A673 (cell line): ENCODE results near the gene FAM118B. TPM values are rescaled to one million over a fixed set of nuclear protein-coding genes. Genes with fewer than 3 reads are reported as not detected.

Experiments used
- BruUV-seq: library from RNA; stranded (reverse); fragments of 400-500 nt; replicated peaks from 2 replicates; lab custom pipeline; 2021; lab: Mats Ljungman, UMichigan
- CTCF ChIA-PET: fragments of 300-600 bp; sonication (Branson Sonifier 250); formaldehyde crosslinking; loops from one replicate; lab custom pipeline; 2022; ENCODE audit warnings: antibody characterized with exemption; lab: Charles Lee
- POLR2A ChIA-PET: fragments of 300-600 bp; sonication (Branson Sonifier 250); formaldehyde crosslinking; loops from one replicate; lab custom pipeline; 2022; ENCODE audit warnings: antibody characterized with exemption; ENCODE audit not compliant: low non-redundant PET; lab: Charles Lee
- DNase-seq: peaks from one replicate; pipeline ENCODE4 v3.0.0-alpha.2; 2015; ENCODE audit warnings: low spot score
- H3K27ac ChIP-seq: fragments of 200-600 bp; sonication (generic); 2 replicates; pipeline ENCODE4 v1.5.1; 2016; ENCODE audit warnings: mixed run types, low read depth, mild to moderate bottlenecking, mixed read lengths, antibody characterized with exemption, low read length; ENCODE audit not compliant: poor library complexity, severe bottlenecking
- H3K27me3 ChIP-seq: fragments of 200-600 bp; sonication (generic); replicated peaks from 2 replicates; pipeline ENCODE4 v1.6.1; 2017; ENCODE audit warnings: mixed run types, low read depth, mild to moderate bottlenecking, mixed read lengths, antibody characterized with exemption, low read length; ENCODE audit not compliant: insufficient read depth, poor library complexity
- H3K36me3 ChIP-seq: fragments of 200-600 bp; sonication (generic); 2 replicates; pipeline ENCODE4 v1.6.1; 2016; ENCODE audit warnings: mixed run types, mild to moderate bottlenecking, mixed read lengths, antibody characterized with exemption, low read length; ENCODE audit not compliant: insufficient read depth, poor library complexity, severe bottlenecking
- H3K4me1 ChIP-seq: fragments of 200-600 bp; sonication (generic); 2 replicates; pipeline ENCODE4 v1.6.1; 2017; ENCODE audit warnings: mixed run types, mild to moderate bottlenecking, mixed read lengths, antibody characterized with exemption, low read length; ENCODE audit not compliant: insufficient read depth, poor library complexity, severe bottlenecking
- H3K4me3 ChIP-seq: fragments of 200-600 bp; sonication (generic); 2 replicates; pipeline ENCODE4 v1.5.1; 2016; ENCODE audit warnings: low read depth, mixed run types, mild to moderate bottlenecking, mixed read lengths, low read length; ENCODE audit not compliant: poor library complexity, severe bottlenecking
- H3K9me3 ChIP-seq: fragments of 200-600 bp; sonication (generic); 2 replicates; pipeline ENCODE4 v1.6.1; 2016; ENCODE audit warnings: mixed run types, low read depth, mild to moderate bottlenecking, mixed read lengths, antibody characterized with exemption, low read length; ENCODE audit not compliant: poor library complexity, severe bottlenecking
- CTCF ChIP-seq: fragments of 300-800, 200-600 bp; sonication (generic); conservative IDR thresholded peaks from 2 replicates; pipeline ENCODE4 v1.5.1; 2017; ENCODE audit warnings: low read depth, mild to moderate bottlenecking, antibody characterized with exemption, low read length, moderate library complexity, mixed read lengths
- EZH2 ChIP-seq: fragments of 200-600 bp; sonication (generic); IDR thresholded peaks from 2 replicates; pipeline ENCODE4 v1.6.1; 2017; ENCODE audit warnings: borderline replicate concordance, low read depth, mild to moderate bottlenecking, mixed read lengths, antibody characterized with exemption, low read length; ENCODE audit not compliant: poor library complexity, severe bottlenecking
- intact Hi-C: fragments of 100-400 bp; cut with micrococcal nuclease; formaldehyde crosslinking; loops from one replicate; pipeline ENCODE4 v1.10.0; 2022; ENCODE audit not compliant: unreplicated experiment
- total RNA-seq: library from RNA; stranded (reverse); gene quantifications from 2 replicates; pipeline ENCODE4 v1.2.3, GENCODE V29; 2021

FAM118B gene
- total RNA-seq, 1 experiment from 2014 or later, result 34.8 TPM

GRCh38 chr11:126262216-126262615 lies 50.6 kb downstream of the FAM118B start:
- CTCF ChIA-PET, result no interaction called here
- intact Hi-C loops, result no loop called here
- no peak for DNase-seq
- Histone ChIP-seq H3K27me3 (no peaks in the 10 kb centered on the region), H3K4me3 (no peak overlapping the region), H3K36me3 (peaks cover 65% of the 10 kb centered on the region), H3K27ac (no peak overlapping the region), H3K9me3 (no peaks in the 10 kb centered on the region), H3K4me1 (no peaks in the 10 kb centered on the region)
- TF ChIP-seq EZH2, result no peak
- no peak for TF ChIP-seq CTCF
- POLR2A ChIA-PET, result no interaction called here
- BruUV-seq, result no TSS peak

GRCh38 chr11:126263489-126263888 lies 51.9 kb downstream of the FAM118B start:
- ChIA-PET CTCF (no interaction called here), POLR2A (no interaction called here)
- TF ChIP-seq EZH2, result no peak
- TF ChIP-seq CTCF, result no peak
- Histone ChIP-seq H3K27me3 (no peaks in the 10 kb centered on the region), H3K27ac (no peak overlapping the region), H3K4me3 (no peak overlapping the region), H3K9me3 (no peaks in the 10 kb centered on the region), H3K36me3 (peaks cover 67% of the 10 kb centered on the region), H3K4me1 (peaks cover 6% of the 10 kb centered on the region)
- DNase-seq, result no peak
- intact Hi-C loops, result no loop called here
- no TSS peak for BruUV-seq

GRCh38 chr11:126265811-126266210 lies 54.2 kb downstream of the FAM118B start:
- H3K4me1 ChIP-seq, result peaks cover 11% of the 10 kb centered on the region
- CTCF ChIA-PET, result no interaction called here
- POLR2A ChIA-PET, result no interaction called here
- BruUV-seq, result no TSS peak
- no peaks in the 10 kb centered on the region for H3K27me3 ChIP-seq
- H3K36me3 ChIP-seq, result peaks cover 66% of the 10 kb centered on the region
- no peaks in the 10 kb centered on the region for H3K9me3 ChIP-seq
- 0 out of 2 replicates have a peak, but pooled peaks have one; percentile 20 for TF ChIP-seq CTCF
- TF ChIP-seq EZH2, result no peak
- DNase-seq, result peak; percentile 40
- intact Hi-C loops, result no loop called here
- no peak overlapping the region for H3K27ac ChIP-seq
- H3K4me3 ChIP-seq, result no peak overlapping the region
